Measurements from ENCODE around the gene DNM2. TPM values are rescaled to one million over a fixed set of nuclear protein-coding genes. Genes with fewer than 3 reads are reported as not detected.
"Not testable (repeated sequence)": the region's sequence is repeated elsewhere in the genome, so short reads cannot be mapped to it uniquely, and the experiment has no call there.

DNM2 gene
- total RNA-seq, 1 donor from 2014 or later = 79.8 TPM

GRCh38 chr19:10870501-10870954 lies 152.6 kb downstream of the DNM2 start:
- no peak for ATAC-seq

GRCh38 chr19:10870955-10871603 lies 153.2 kb downstream of the DNM2 start, which contains the start of gene CARM1:
Gene CARM1 (plus strand): TSS chr19:10871553. CDS start chr19:10871703, 150 bp downstream.
- peak; percentile 96 for ATAC-seq

GRCh38 chr19:10871711-10872545 lies 154.0 kb downstream of the DNM2 start:
- peak; percentile 1 for ATAC-seq

- no peak for ATAC-seq
These were observed 154.7 kb downstream of the DNM2 start for GRCh38 chr19:10872546-10873107.

GRCh38 chr19:10874024-10874423 lies 156.1 kb downstream of the DNM2 start:
- no peak for ATAC-seq

GRCh38 chr19:10876459-10877240 lies 158.8 kb downstream of the DNM2 start:
- no peak for ATAC-seq

- not testable (repeated sequence) for ATAC-seq
These were observed 159.7 kb downstream of the DNM2 start for GRCh38 chr19:10877608-10878007.

- ATAC-seq = no peak
These were observed 160.4 kb downstream of the DNM2 start for GRCh38 chr19:10878253-10878652.

Other genes starting within 250 kb of the DNM2 start
- 60.6 TPM for gene KEAP1, start 214.7 kb upstream of the DNM2 start, total RNA-seq
- 7.9 TPM for gene S1PR5, start 200.6 kb upstream of the DNM2 start, total RNA-seq
- gene ATG4D, start 174.2 kb upstream of the DNM2 start, total RNA-seq = 42.2 TPM
- 22.5 TPM for gene KRI1, start 152.1 kb upstream of the DNM2 start, total RNA-seq
- 8.4 TPM for gene CDKN2D, start 149.1 kb upstream of the DNM2 start, total RNA-seq
- 61.5 TPM for gene AP1M2, start 130.8 kb upstream of the DNM2 start, total RNA-seq
- gene SLC44A2, start 92.5 kb upstream of the DNM2 start, total RNA-seq = 109 TPM
- 160 TPM for gene ILF3, start 63.7 kb upstream of the DNM2 start, total RNA-seq
- gene QTRT1, start 16.6 kb upstream of the DNM2 start, total RNA-seq = 30.5 TPM
- 16.4 TPM for gene TMED1, start 118.1 kb downstream of the DNM2 start, total RNA-seq
- not detected for gene C19orf38, start 130.3 kb downstream of the DNM2 start, total RNA-seq
- gene CARM1, start 153.5 kb downstream of the DNM2 start, total RNA-seq = 40.3 TPM
- gene YIPF2, start 210.6 kb downstream of the DNM2 start, total RNA-seq = 43.1 TPM
- gene TIMM29, start 210.7 kb downstream of the DNM2 start, total RNA-seq = 14.3 TPM
- 93.2 TPM for gene SMARCA4, start 243.0 kb downstream of the DNM2 start, total RNA-seq

Data from esophagus mucosa (tissue), 1 donor.